HG02763 (cell line): ENCODE data around the gene TATDN2.

Experiments
- ATAC-seq: cut with Tn5 transposase; IDR thresholded peaks from one replicate; pipeline ENCODE4 v1.9.1; 2021; ENCODE audit warnings: mild to moderate bottlenecking, moderate library complexity; ENCODE audit not compliant: unreplicated experiment

The TATDN2 gene

GRCh38 chr3:10234526-10235230, 13.6 kb upstream of the TATDN2 start:
- ATAC-seq: no peak

- no peak for ATAC-seq
Measured at GRCh38 chr3:10235551-10235950, 12.7 kb upstream of the TATDN2 start.

- no peak for ATAC-seq
Measured at GRCh38 chr3:10238345-10239183, 9.7 kb upstream of the TATDN2 start.

GRCh38 chr3:10240799-10241198, 7.5 kb upstream of the TATDN2 start:
- no peak for ATAC-seq

GRCh38 chr3:10242182-10243065, 5.8 kb upstream of the TATDN2 start:
- ATAC-seq: no peak

- no peak for ATAC-seq
Measured at GRCh38 chr3:10244009-10244408, 4.2 kb upstream of the TATDN2 start.

GRCh38 chr3:10245081-10245712, 3.1 kb upstream of the TATDN2 start:
- ATAC-seq: no peak

GRCh38 chr3:10247679-10248183, 528 bp upstream of the TATDN2 start:
- ATAC-seq: no peak

GRCh38 chr3:10248984-10249748, 907 bp downstream of the TATDN2 start:
- ATAC-seq: no peak

GRCh38 chr3:10249833-10250232, 1.6 kb downstream of the TATDN2 start:
- ATAC-seq: no peak

GRCh38 chr3:10251006-10251405, 2.7 kb downstream of the TATDN2 start:
- ATAC-seq: no peak

- no peak for ATAC-seq
Measured at GRCh38 chr3:10253731-10254130, 5.5 kb downstream of the TATDN2 start.

GRCh38 chr3:10255835-10256234, 7.6 kb downstream of the TATDN2 start:
- ATAC-seq: no peak

GRCh38 chr3:10259036-10259435, 10.8 kb downstream of the TATDN2 start:
- ATAC-seq: no peak

GRCh38 chr3:10259798-10260197, 11.5 kb downstream of the TATDN2 start:
- no peak for ATAC-seq

GRCh38 chr3:10260211-10260701, 12.0 kb downstream of the TATDN2 start:
- ATAC-seq: no peak

- no peak for ATAC-seq
Measured at GRCh38 chr3:10262027-10262426, 13.8 kb downstream of the TATDN2 start.

- no peak for ATAC-seq
Measured at GRCh38 chr3:10263646-10264363, 15.5 kb downstream of the TATDN2 start.

GRCh38 chr3:10265833-10266232, 17.6 kb downstream of the TATDN2 start:
- no peak for ATAC-seq
